B cell (primary cell): Measurements from ENCODE around the gene ZC3H11A. TPM values are rescaled to one million over a fixed set of nuclear protein-coding genes. Genes with fewer than 3 reads are reported as not detected.

Experiments used
- ATAC-seq: fragments of 200-7000 bp; cut with Tn5 transposase; one replicate; pipeline ENCODE4 v1.10.0; 2021; ENCODE audit warnings: low read depth, mild to moderate bottlenecking, moderate number of reproducible peaks, moderate library complexity
- CTCF ChIA-PET: fragments of 350-600 bp; sonication (Branson Sonifier 250); formaldehyde crosslinking; loops from one replicate; lab custom pipeline; 2021; ENCODE audit warnings: antibody characterized with exemption, inconsistent platforms; lab: Charles Lee
- POLR2A ChIA-PET: fragments of 350-600 bp; sonication (Branson Sonifier 250); formaldehyde crosslinking; loops from one replicate; lab custom pipeline; 2021; ENCODE audit warnings: antibody characterized with exemption; lab: Charles Lee
- DNase-seq: peaks from one replicate; pipeline ENCODE4 v3.0.0; 2013
- H2AFZ ChIP-seq: 2 replicates; pipeline ENCODE4 v1.6.1; 2012; ENCODE audit warnings: mild to moderate bottlenecking, low read depth, low read length; ENCODE audit not compliant: insufficient read depth, poor library complexity, severe bottlenecking
- H3K27ac ChIP-seq, 2 donors: 1 replicate in 1 of 2; 2 replicates in 1 of 2; pipeline ENCODE4 v1.5.1; 2012 to 2013; ENCODE audit warnings: low read length in 2 of 2, mild to moderate bottlenecking in 2 of 2, moderate library complexity in 1 of 2
- H3K27me3 ChIP-seq, 4 experiments: fragments of 200-600 bp in 1 of 4; sonication (generic) in 1 of 4; replicated peaks in 1 of 4; 1 replicate in 2 of 4; 2 replicates in 2 of 4; pipeline versions ENCODE4 v1.6.1 to v1.7.0; 2013 to 2016; ENCODE audit warnings: low read length in 3 of 4, mild to moderate bottlenecking in 2 of 4, mixed read lengths in 1 of 4, moderate library complexity in 1 of 4; ENCODE audit not compliant: insufficient read depth in 4 of 4, control insufficient read depth in 3 of 4; ENCODE audit errors: control extremely low read depth in 1 of 4
- H3K36me3 ChIP-seq, 2 experiments: replicated peaks in 1 of 2; 1 replicate in 1 of 2; 2 replicates in 1 of 2; pipeline versions ENCODE4 v1.6.1 to v1.7.1; 2013; ENCODE audit warnings: low read length in 1 of 2; ENCODE audit not compliant: insufficient read depth in 2 of 2, control insufficient read depth in 1 of 2; ENCODE audit errors: control extremely low read depth in 1 of 2, extremely low read depth in 1 of 2
- H3K4me1 ChIP-seq, 2 donors: fragments of 200-600 bp in 1 of 2; sonication (generic) in 1 of 2; 1 replicate in 1 of 2; 2 replicates in 1 of 2; pipeline versions ENCODE4 v1.5.1 to v1.6.1; 2013 to 2017; ENCODE audit warnings: low read length in 2 of 2; ENCODE audit not compliant: control insufficient read depth in 2 of 2, insufficient read depth in 2 of 2
- H3K4me2 ChIP-seq: replicated peaks from 2 replicates; pipeline ENCODE3; 2012; ENCODE audit warnings: mild to moderate bottlenecking, low read depth, low read length; ENCODE audit not compliant: poor library complexity, severe bottlenecking
- H3K4me3 ChIP-seq, 5 experiments: fragments of 200-600 bp in 1 of 5; sonication (generic) in 1 of 5; 1 replicate in 3 of 5; 2 replicates in 2 of 5; pipeline versions ENCODE4 v1.5.1 to v1.7.0; 2011 to 2016; ENCODE audit warnings: low read length in 4 of 5, mild to moderate bottlenecking in 4 of 5, low read depth in 2 of 5, control low read depth in 1 of 5, moderate library complexity in 1 of 5; ENCODE audit not compliant: insufficient read depth in 1 of 5; ENCODE audit errors: control extremely low read depth in 1 of 5, extremely low read depth in 1 of 5
- H3K79me2 ChIP-seq: fragments of 200-600 bp; sonication (generic); one replicate; pipeline ENCODE4 v1.6.0; 2016; ENCODE audit warnings: low read length; ENCODE audit not compliant: control insufficient read depth, insufficient read depth
- H3K9ac ChIP-seq: fragments of 200-600 bp; sonication (generic); 2 replicates; pipeline ENCODE4 v1.6.1; 2017; ENCODE audit warnings: mild to moderate bottlenecking, low read length, moderate library complexity
- H3K9me3 ChIP-seq, 3 donors: one replicate each; pipeline versions ENCODE4 v1.6.1 to v1.7.1; 2013; ENCODE audit warnings: low read length in 2 of 3; ENCODE audit not compliant: control insufficient read depth in 2 of 3, insufficient read depth in 1 of 3; ENCODE audit errors: control extremely low read depth in 1 of 3
- H4K20me1 ChIP-seq: 2 replicates; pipeline ENCODE4 v1.6.0; 2012; ENCODE audit warnings: mild to moderate bottlenecking, low read length; ENCODE audit not compliant: insufficient read depth, control insufficient read depth, poor library complexity, severe bottlenecking
- H3K27ac Mint-ChIP-seq: one replicate; pipeline ENCODE4 v1.8.0; 2021; ENCODE audit warnings: mixed read lengths
- H3K27me3 Mint-ChIP-seq: one replicate; pipeline ENCODE4 v1.8.0; 2021; ENCODE audit warnings: mixed read lengths
- H3K4me1 Mint-ChIP-seq: one replicate; pipeline ENCODE4 v1.8.0; 2021; ENCODE audit warnings: mixed read lengths
- H3K4me3 Mint-ChIP-seq: one replicate; pipeline ENCODE4 v1.8.0; 2021; ENCODE audit warnings: mixed read lengths
- H3K9me3 Mint-ChIP-seq: one replicate; pipeline ENCODE4 v1.8.0; 2022; ENCODE audit warnings: mixed read lengths; ENCODE audit not compliant: insufficient read depth
- CTCF ChIP-seq: fragments of 200-600 bp; IDR thresholded peaks from one replicate; pipeline ENCODE4 v1.8.0; 2022; ENCODE audit warnings: antibody characterized with exemption, mild to moderate bottlenecking
- EZH2 ChIP-seq: IDR thresholded peaks from 2 replicates; pipeline ENCODE4 v1.6.1; 2012; ENCODE audit warnings: borderline replicate concordance, low read depth, mild to moderate bottlenecking, moderate library complexity, low read length; ENCODE audit not compliant: insufficient read depth, poor library complexity, severe bottlenecking
- WGBS: methylation state at CpG from one replicate; pipeline ENCODE4 v1.1.5; 2013; ENCODE audit warnings: missing lambda C conversion rate; ENCODE audit not compliant: insufficient coverage; 5-methylcytosine and 5-hydroxymethylcytosine counted together
- intact Hi-C: fragments of 100-400 bp; cut with micrococcal nuclease; formaldehyde crosslinking; loops from one replicate; pipeline ENCODE4 v1.10.0; 2022
- polyA plus RNA-seq: library from polyadenylated mRNA; depleted of rRNA; stranded (reverse); fragments of >200 nt; gene quantifications from 2 replicates; pipeline ENCODE4 v1.2.3, GENCODE V29; 2012
- total RNA-seq, 2 donors: library from RNA; stranded (reverse); fragments of 120-200 nt in 1 of 2; gene quantifications; 1 replicate in 1 of 2; 2 replicates in 1 of 2; pipeline versions ENCODE4 v1.2.3 to v1.2.4, GENCODE V29; 2013 to 2022

The ZC3H11A gene
- total and polyA plus RNA-seq, 2 donors (not counting 1 experiment from before 2014, with no cell fraction given), result 72.1 to 130 TPM

GRCh38 chr1:203818399-203818798 lies 23.0 kb downstream of the ZC3H11A start:
- WGBS, result 67% methylated on average over 5 of the region's 6 CpGs
- CTCF ChIA-PET, result interaction anchor here (0.8 to 1.1 kb wide), 2 partner anchors 116 to 311 kb away, joined by 3 to 4 read pairs; no protein-coding TSS in a partner anchor

More at GRCh38 chr1:203818399-203818798, 23.0 kb downstream of the ZC3H11A start:
- Mint-ChIP-seq H3K27me3 (no peaks in the 10 kb centered on the region), H3K9me3 (no peaks in the 10 kb centered on the region), H3K4me3 (peak overlapping the region; percentile 47), H3K4me1 (peaks cover 14% of the 10 kb centered on the region), H3K27ac (peak overlapping the region; percentile 85)
- peaks cover 65% of the 10 kb centered on the region for H3K79me2 ChIP-seq
- no peaks in the 10 kb centered on the region for H3K27me3 ChIP-seq
- ATAC-seq (peak; percentile 49), DNase-seq (peak; percentile 53)
- H3K4me3 ChIP-seq, result no peak overlapping the region
- intact Hi-C loops, result loop anchor here (10.0 kb wide), 1 partner anchor 1276 kb away; no protein-coding TSS in a partner anchor
- H3K36me3 ChIP-seq, result peaks cover 29 to 72% of the 10 kb centered on the region in 2 experiments
- no peak overlapping the region for H3K4me2 ChIP-seq
- TF ChIP-seq CTCF (no peak), EZH2 (no peak)
- POLR2A ChIA-PET, result no interaction called here
- no peak overlapping the region for H2AFZ ChIP-seq
- peak overlapping the region in 1 of 2 donors; percentile 59 for H3K27ac ChIP-seq
- H3K9ac ChIP-seq, result no peak overlapping the region
- peaks cover 0 to 3% (median 1%) of the 10 kb centered on the region in 3 donors for H3K9me3 ChIP-seq
- peaks cover 49% of the 10 kb centered on the region for H4K20me1 ChIP-seq
- H3K4me1 ChIP-seq, result no peaks in the 10 kb centered on the region
